CD14-positive monocyte (primary cell): ENCODE data around the gene STRAP. TPM values are rescaled to one million over a fixed set of nuclear protein-coding genes. Genes with fewer than 3 reads are reported as not detected.

Source experiments
- DNase-seq, 3 donors: peaks; one replicate each; pipeline ENCODE4 v3.0.0-alpha.2; 2011 to 2022
- H2AFZ ChIP-seq: 2 replicates; pipeline ENCODE4 v1.6.0; 2012; ENCODE audit warnings: mild to moderate bottlenecking, low read depth, low read length, inconsistent platforms; ENCODE audit not compliant: insufficient read depth, poor library complexity, severe bottlenecking
- H3K27ac ChIP-seq, 2 donors: 1 replicate in 1 of 2; 2 replicates in 1 of 2; pipeline ENCODE4 v1.5.1; 2012 to 2013; ENCODE audit warnings: low read length in 2 of 2, control low read depth in 1 of 2, inconsistent platforms in 1 of 2, low read depth in 1 of 2, mild to moderate bottlenecking in 1 of 2
- H3K27me3 ChIP-seq, 2 donors: one replicate each; pipeline versions ENCODE4 v1.6.0 to v1.6.1; 2011 to 2013; ENCODE audit warnings: low read length in 2 of 2; ENCODE audit not compliant: control insufficient read depth in 2 of 2, insufficient read depth in 2 of 2
- H3K36me3 ChIP-seq, 2 donors: replicated peaks in 1 of 2; 1 replicate in 1 of 2; 2 replicates in 1 of 2; pipeline versions ENCODE4 v1.5.1 to v1.6.1; 2012 to 2013; ENCODE audit warnings: low read length in 2 of 2, control low read depth in 1 of 2, inconsistent platforms in 1 of 2, mild to moderate bottlenecking in 1 of 2; ENCODE audit not compliant: insufficient read depth in 2 of 2, control insufficient read depth in 1 of 2
- H3K4me1 ChIP-seq, 2 donors: 1 replicate in 1 of 2; 2 replicates in 1 of 2; pipeline versions ENCODE4 v1.5.1 to v1.6.1; 2012 to 2013; ENCODE audit warnings: low read length in 2 of 2, control low read depth in 1 of 2, inconsistent platforms in 1 of 2, mild to moderate bottlenecking in 1 of 2, moderate library complexity in 1 of 2; ENCODE audit not compliant: insufficient read depth in 2 of 2, control insufficient read depth in 1 of 2
- H3K4me2 ChIP-seq: replicated peaks from 2 replicates; pipeline ENCODE3; 2012; ENCODE audit warnings: low read length, moderate library complexity, mild to moderate bottlenecking; ENCODE audit not compliant: poor library complexity, severe bottlenecking; ENCODE audit errors: extremely low read depth
- H3K4me3 ChIP-seq, 3 experiments: fragments of 200-600 bp in 1 of 3; sonication (generic) in 1 of 3; replicated peaks in 1 of 3; 1 replicate in 2 of 3; 2 replicates in 1 of 3; pipeline ENCODE4 v1.5.1; 2011 to 2013; ENCODE audit warnings: low read length in 3 of 3, mild to moderate bottlenecking in 3 of 3, control low read depth in 2 of 3, low read depth in 2 of 3, inconsistent platforms in 1 of 3, moderate library complexity in 1 of 3
- H3K79me2 ChIP-seq: 2 replicates; pipeline ENCODE4 v1.6.0; 2012; ENCODE audit warnings: mild to moderate bottlenecking, control low read depth, inconsistent platforms, low read length, moderate library complexity; ENCODE audit not compliant: insufficient read depth
- H3K9ac ChIP-seq: 2 replicates; pipeline ENCODE4 v1.6.0; 2017; ENCODE audit warnings: low read length, mild to moderate bottlenecking; ENCODE audit not compliant: insufficient read depth, poor library complexity, severe bottlenecking
- H3K9me3 ChIP-seq, 2 donors: replicated peaks in 1 of 2; 1 replicate in 1 of 2; 2 replicates in 1 of 2; pipeline versions ENCODE4 v1.5.1 to v1.6.1; 2012 to 2013; ENCODE audit warnings: low read length in 2 of 2, control low read depth in 1 of 2; ENCODE audit not compliant: control insufficient read depth in 1 of 2, insufficient read depth in 1 of 2
- H4K20me1 ChIP-seq: 2 replicates; pipeline ENCODE4 v1.6.0; 2012; ENCODE audit warnings: mild to moderate bottlenecking, low read length, control low read depth, moderate library complexity; ENCODE audit not compliant: insufficient read depth
- H3K27ac Mint-ChIP-seq, 7 donors: one replicate each; pipeline ENCODE4 v1.8.0; 2020; ENCODE audit warnings: mild to moderate bottlenecking in 7 of 7, mixed read lengths in 7 of 7, moderate library complexity in 6 of 7, inconsistent platforms in 2 of 7
- H3K27me3 Mint-ChIP-seq, 3 donors: one replicate each; pipeline ENCODE4 v1.8.0; 2021 to 2022; ENCODE audit warnings: low read depth in 3 of 3, mild to moderate bottlenecking in 3 of 3, mixed read lengths in 3 of 3, moderate library complexity in 3 of 3, inconsistent platforms in 1 of 3
- H3K36me3 Mint-ChIP-seq, 2 donors: one replicate each; pipeline ENCODE4 v1.8.0; 2020; ENCODE audit warnings: mixed read lengths in 2 of 2, inconsistent platforms in 1 of 2, mild to moderate bottlenecking in 1 of 2
- H3K4me1 Mint-ChIP-seq: one replicate; pipeline ENCODE4 v1.8.0; 2020; ENCODE audit warnings: mild to moderate bottlenecking, mixed read lengths
- H3K4me3 Mint-ChIP-seq, 2 donors: one replicate each; pipeline ENCODE4 v1.8.0; 2020; ENCODE audit warnings: mild to moderate bottlenecking in 2 of 2, mixed read lengths in 2 of 2, moderate library complexity in 1 of 2
- H3K9me3 Mint-ChIP-seq, 7 donors: one replicate each; pipeline ENCODE4 v1.8.0; 2020 to 2022; ENCODE audit warnings: mixed read lengths in 7 of 7, mild to moderate bottlenecking in 6 of 7, moderate library complexity in 6 of 7, inconsistent platforms in 2 of 7
- WGBS: methylation state at CpG from one replicate; pipeline ENCODE4 v1.1.5; 2013; ENCODE audit warnings: missing lambda C conversion rate; ENCODE audit not compliant: insufficient coverage; 5-methylcytosine and 5-hydroxymethylcytosine counted together
- intact Hi-C, 2 donors: fragments of 100-400 bp; cut with micrococcal nuclease; formaldehyde crosslinking; loops; one replicate each; pipeline versions ENCODE4 v1.15.0 to v1.15.1; 2023
- polyA plus RNA-seq, 3 donors: library from polyadenylated mRNA; depleted of rRNA in 1 of 3; unstranded in 2 of 3; stranded (reverse) in 1 of 3; fragments of 300-500 nt in 2 of 3; fragments of >200 nt in 1 of 3; fragmentation: Illumina TruSeq in 2 of 3; gene quantifications; 1 replicate in 2 of 3; 2 replicates in 1 of 3; pipeline ENCODE4 v1.2.3, GENCODE V29; 2012 to 2021
- TF ChIP-seq, protein P1 (sequence below): fragments of 200-600 bp; IDR thresholded peaks from one replicate; pipeline ENCODE4 v1.8.0; 2022; ENCODE audit warnings: antibody characterized with exemption, mild to moderate bottlenecking

The STRAP gene
- polyA plus RNA-seq, 3 donors = 53.7 to 111 (median 98.2) TPM

GRCh38 chr12:15846887-15847286, 35.3 kb upstream of the STRAP start:
- H3K36me3 Mint-ChIP-seq = no peaks in the 10 kb centered on the region
- no peaks in the 10 kb centered on the region for H3K9me3 ChIP-seq
- no peak overlapping the region for H3K4me2 ChIP-seq
- no peaks in the 10 kb centered on the region for H3K9me3 Mint-ChIP-seq
- TF ChIP-seq, protein P1, sequence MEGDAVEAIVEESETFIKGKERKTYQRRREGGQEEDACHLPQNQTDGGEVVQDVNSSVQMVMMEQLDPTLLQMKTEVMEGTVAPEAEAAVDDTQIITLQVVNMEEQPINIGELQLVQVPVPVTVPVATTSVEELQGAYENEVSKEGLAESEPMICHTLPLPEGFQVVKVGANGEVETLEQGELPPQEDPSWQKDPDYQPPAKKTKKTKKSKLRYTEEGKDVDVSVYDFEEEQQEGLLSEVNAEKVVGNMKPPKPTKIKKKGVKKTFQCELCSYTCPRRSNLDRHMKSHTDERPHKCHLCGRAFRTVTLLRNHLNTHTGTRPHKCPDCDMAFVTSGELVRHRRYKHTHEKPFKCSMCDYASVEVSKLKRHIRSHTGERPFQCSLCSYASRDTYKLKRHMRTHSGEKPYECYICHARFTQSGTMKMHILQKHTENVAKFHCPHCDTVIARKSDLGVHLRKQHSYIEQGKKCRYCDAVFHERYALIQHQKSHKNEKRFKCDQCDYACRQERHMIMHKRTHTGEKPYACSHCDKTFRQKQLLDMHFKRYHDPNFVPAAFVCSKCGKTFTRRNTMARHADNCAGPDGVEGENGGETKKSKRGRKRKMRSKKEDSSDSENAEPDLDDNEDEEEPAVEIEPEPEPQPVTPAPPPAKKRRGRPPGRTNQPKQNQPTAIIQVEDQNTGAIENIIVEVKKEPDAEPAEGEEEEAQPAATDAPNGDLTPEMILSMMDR = no peak
- no peak overlapping the region for H3K4me3 Mint-ChIP-seq
- H3K4me3 ChIP-seq = no peak overlapping the region
- no peaks in the 10 kb centered on the region for H3K79me2 ChIP-seq
- H3K4me1 ChIP-seq = no peaks in the 10 kb centered on the region
- no peak overlapping the region for H3K9ac ChIP-seq
- H3K27ac ChIP-seq = no peak overlapping the region
- peaks cover 0 to 2% (median 0%) of the 10 kb centered on the region in 3 donors for H3K27me3 Mint-ChIP-seq
- intact Hi-C loops = no loop called here
- no peak overlapping the region for H2AFZ ChIP-seq
- no peak overlapping the region for H3K27ac Mint-ChIP-seq
- no peaks in the 10 kb centered on the region for H4K20me1 ChIP-seq
- no peaks in the 10 kb centered on the region for H3K36me3 ChIP-seq
- no peaks in the 10 kb centered on the region for H3K27me3 ChIP-seq
- no peak for DNase-seq
- H3K4me1 Mint-ChIP-seq = no peaks in the 10 kb centered on the region
- no CpG with 5 or more reads among the region's 2 CpGs for WGBS

DNA sequence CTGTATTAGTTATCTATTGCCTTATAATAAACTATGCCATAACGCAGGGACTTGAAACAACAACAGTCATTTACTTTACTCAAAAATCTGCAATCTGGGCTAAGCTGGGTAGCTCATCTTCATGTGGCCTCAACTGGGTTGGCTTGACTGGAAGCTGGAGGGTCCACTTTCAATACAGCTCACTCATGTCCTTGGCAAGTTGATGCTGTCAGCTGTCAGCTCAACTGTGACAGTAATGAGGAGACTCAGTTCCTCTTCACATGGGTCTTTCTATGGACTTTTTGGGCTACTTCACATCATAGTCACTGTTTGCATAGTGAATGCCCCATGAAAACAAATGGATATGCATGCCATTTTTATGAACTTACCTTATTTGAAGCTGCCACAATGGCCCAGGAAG, 33.6 kb upstream of the STRAP start:
- Histone ChIP-seq H4K20me1 (no peaks in the 10 kb centered on the region), H3K4me1 (no peaks in the 10 kb centered on the region), H3K9me3 (no peaks in the 10 kb centered on the region), H3K36me3 (no peaks in the 10 kb centered on the region), H3K27ac (no peak overlapping the region), H3K4me2 (no peak overlapping the region), H3K79me2 (no peaks in the 10 kb centered on the region), H3K27me3 (no peaks in the 10 kb centered on the region), H3K9ac (no peak overlapping the region), H3K4me3 (no peak overlapping the region), H2AFZ (no peak overlapping the region)
- no peak for DNase-seq
- no peaks in the 10 kb centered on the region for H3K36me3 Mint-ChIP-seq
- H3K27ac Mint-ChIP-seq = no peak overlapping the region
- WGBS = no CpG with 5 or more reads among the region's 1 CpG
- intact Hi-C loops = no loop called here
- TF ChIP-seq, protein P1 = no peak
- H3K4me1 Mint-ChIP-seq = no peaks in the 10 kb centered on the region
- no peak overlapping the region for H3K4me3 Mint-ChIP-seq
- H3K27me3 Mint-ChIP-seq = peaks cover 0 to 2% (median 0%) of the 10 kb centered on the region in 3 donors
- H3K9me3 Mint-ChIP-seq = no peaks in the 10 kb centered on the region
